ENCODE measurements around the gene FBXO39. TPM values are rescaled to one million over a fixed set of nuclear protein-coding genes. Genes with fewer than 3 reads are reported as not detected.
A peak's percentile ranks its signal among the peaks of the same experiment; 100 is the strongest.
"Not testable (repeated sequence)": the region's sequence is repeated elsewhere in the genome, so short reads cannot be mapped to it uniquely, and the experiment has no call there.

The FBXO39 gene
- total RNA-seq, 1 donor, result 0.36 TPM

DNA sequence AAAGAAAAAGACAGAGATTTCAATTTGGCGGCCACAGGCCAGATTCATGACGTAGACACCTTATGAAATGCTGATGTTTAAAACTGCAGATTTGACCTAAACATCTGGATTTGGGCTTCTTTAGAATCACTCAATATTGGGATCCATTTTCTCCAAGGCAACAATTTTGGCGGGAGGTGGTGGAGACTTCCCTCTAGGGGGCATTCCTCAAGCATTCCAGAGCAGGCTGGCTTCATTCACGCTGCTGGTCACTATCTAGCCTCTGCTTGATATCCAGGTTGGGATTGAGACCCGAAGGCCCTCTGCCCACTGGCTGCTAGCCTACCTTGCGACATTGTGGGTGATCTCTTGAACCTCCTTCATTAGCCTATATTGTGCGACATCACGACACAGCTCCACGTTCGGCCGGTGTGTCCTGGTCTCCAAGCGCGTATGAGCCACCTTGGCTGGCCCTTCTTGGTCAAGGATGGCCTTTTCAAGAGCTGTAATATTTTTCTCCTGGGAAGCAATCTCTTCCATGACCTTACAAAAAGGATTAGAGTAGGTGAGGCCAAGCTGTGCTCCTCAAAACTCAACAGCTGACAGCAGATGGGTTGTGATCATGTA is 24.5 kb downstream of the FBXO39 start:
- Histone ChIP-seq H3K36me3 (ENCODE audit: insufficient read depth, low read length) (no peaks in the 10 kb centered on the region), H3K27me3 (ENCODE audit: insufficient read depth, low read length) (peaks cover 5% of the 10 kb centered on the region), H3K79me2 (ENCODE audit: insufficient read depth, low read length) (no peaks in the 10 kb centered on the region), H3K4me2 (ENCODE audit: insufficient read depth, low read length) (no peak overlapping the region), H3K4me3 (ENCODE audit: insufficient read depth, low read length) (no peak overlapping the region), H4K20me1 (ENCODE audit: insufficient read depth, low read length) (no peaks in the 10 kb centered on the region), H3K27ac (ENCODE audit: low read depth, low read length) (no peak overlapping the region), H3K4me1 (ENCODE audit: insufficient read depth, low read length) (peaks cover 5% of the 10 kb centered on the region), H2AFZ (ENCODE audit: low read length) (no peak overlapping the region), H3K9me3 (ENCODE audit: low read depth, low read length) (no peaks in the 10 kb centered on the region)
- no peak for DNase-seq (ENCODE audit: insufficient read length, low spot score, missing footprints)
- TF ChIP-seq, protein P1, sequence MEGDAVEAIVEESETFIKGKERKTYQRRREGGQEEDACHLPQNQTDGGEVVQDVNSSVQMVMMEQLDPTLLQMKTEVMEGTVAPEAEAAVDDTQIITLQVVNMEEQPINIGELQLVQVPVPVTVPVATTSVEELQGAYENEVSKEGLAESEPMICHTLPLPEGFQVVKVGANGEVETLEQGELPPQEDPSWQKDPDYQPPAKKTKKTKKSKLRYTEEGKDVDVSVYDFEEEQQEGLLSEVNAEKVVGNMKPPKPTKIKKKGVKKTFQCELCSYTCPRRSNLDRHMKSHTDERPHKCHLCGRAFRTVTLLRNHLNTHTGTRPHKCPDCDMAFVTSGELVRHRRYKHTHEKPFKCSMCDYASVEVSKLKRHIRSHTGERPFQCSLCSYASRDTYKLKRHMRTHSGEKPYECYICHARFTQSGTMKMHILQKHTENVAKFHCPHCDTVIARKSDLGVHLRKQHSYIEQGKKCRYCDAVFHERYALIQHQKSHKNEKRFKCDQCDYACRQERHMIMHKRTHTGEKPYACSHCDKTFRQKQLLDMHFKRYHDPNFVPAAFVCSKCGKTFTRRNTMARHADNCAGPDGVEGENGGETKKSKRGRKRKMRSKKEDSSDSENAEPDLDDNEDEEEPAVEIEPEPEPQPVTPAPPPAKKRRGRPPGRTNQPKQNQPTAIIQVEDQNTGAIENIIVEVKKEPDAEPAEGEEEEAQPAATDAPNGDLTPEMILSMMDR (IDR thresholded peaks at IDR 0.05; ENCODE audit: extremely low read depth, low read depth, low read length), result peak; percentile 53

DNA sequence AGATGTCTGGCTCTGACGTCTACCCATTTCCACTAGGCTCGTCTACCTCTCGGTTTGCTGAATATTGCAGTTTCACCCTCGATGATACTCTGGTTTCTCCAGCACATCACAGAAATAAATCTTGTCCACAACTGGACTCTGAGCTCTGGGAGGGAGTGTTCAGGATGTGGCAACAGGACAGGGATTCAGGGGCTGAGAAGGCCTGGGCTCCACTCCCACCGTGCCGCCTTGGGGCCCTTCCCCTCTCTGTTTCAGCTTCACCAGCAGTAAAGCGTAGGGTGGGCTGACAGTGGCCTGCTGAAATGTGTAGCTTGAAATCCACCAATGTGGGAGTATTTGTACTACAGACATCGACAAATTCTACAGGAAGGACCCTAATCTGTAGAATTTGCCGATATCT is 35.5 kb downstream of the FBXO39 start:
- Histone ChIP-seq H3K4me3 (ENCODE audit: insufficient read depth, low read length) (no peak overlapping the region), H3K9me3 (ENCODE audit: low read depth, low read length) (no peaks in the 10 kb centered on the region), H3K4me2 (ENCODE audit: insufficient read depth, low read length) (no peak overlapping the region), H3K27ac (ENCODE audit: low read depth, low read length) (no peak overlapping the region), H4K20me1 (ENCODE audit: insufficient read depth, low read length) (no peaks in the 10 kb centered on the region), H2AFZ (ENCODE audit: low read length) (no peak overlapping the region), H3K36me3 (ENCODE audit: insufficient read depth, low read length) (no peaks in the 10 kb centered on the region), H3K79me2 (ENCODE audit: insufficient read depth, low read length) (no peaks in the 10 kb centered on the region), H3K4me1 (ENCODE audit: insufficient read depth, low read length) (no peaks in the 10 kb centered on the region), H3K27me3 (ENCODE audit: insufficient read depth, low read length) (peaks cover 9% of the 10 kb centered on the region)
- TF ChIP-seq, protein P1 (IDR thresholded peaks at IDR 0.05; ENCODE audit: extremely low read depth, low read depth, low read length), result no peak
- DNase-seq (ENCODE audit: insufficient read length, low spot score, missing footprints), result no peak

DNA sequence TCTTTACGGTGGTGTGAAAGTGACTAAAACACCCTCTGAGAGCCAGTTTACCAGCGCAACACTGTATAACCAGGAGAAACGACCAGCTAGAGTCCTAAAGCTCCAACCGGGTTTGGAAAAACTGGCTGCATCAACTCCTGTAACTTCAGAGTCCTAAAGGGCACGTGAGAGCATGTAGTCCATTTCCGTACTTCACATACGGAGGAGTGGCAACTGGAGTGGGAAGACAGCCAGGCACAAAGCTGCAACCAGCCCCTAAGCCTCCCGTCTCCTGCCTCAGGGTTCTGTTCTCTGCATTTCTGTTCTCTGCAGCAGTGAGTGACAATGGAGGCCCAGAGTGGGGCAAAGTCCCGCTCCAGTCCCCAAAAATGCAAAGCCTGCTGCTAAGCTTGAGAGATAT is 36.3 kb downstream of the FBXO39 start:
- TF ChIP-seq, protein P1 (IDR thresholded peaks at IDR 0.05; ENCODE audit: extremely low read depth, low read depth, low read length), result no peak
- DNase-seq (ENCODE audit: insufficient read length, low spot score, missing footprints), result no peak

DNA sequence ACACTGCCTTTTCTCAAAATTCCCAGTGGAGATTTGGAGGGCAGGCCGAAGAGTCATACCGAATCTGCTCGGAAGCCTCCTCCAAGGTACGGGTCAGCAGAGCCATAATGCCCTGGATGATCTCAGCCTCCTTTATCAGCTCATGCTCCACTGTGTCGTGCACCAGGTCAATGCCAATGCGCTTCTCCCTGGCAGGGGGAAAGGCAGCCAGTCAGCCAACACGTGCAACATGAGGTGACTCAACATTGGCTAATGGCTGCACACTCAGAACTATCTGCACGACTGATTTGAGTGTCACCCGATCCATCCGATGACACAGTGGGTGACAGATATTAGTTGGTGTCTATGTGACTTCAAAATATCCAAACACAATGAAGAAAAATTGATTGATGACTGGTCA is 39.8 kb downstream of the FBXO39 start:
- Histone ChIP-seq H3K27ac (ENCODE audit: low read depth, low read length) (no peak overlapping the region), H4K20me1 (ENCODE audit: insufficient read depth, low read length) (no peaks in the 10 kb centered on the region), H3K4me2 (ENCODE audit: insufficient read depth, low read length) (no peak overlapping the region), H3K79me2 (ENCODE audit: insufficient read depth, low read length) (no peaks in the 10 kb centered on the region), H3K36me3 (ENCODE audit: insufficient read depth, low read length) (no peaks in the 10 kb centered on the region), H3K4me1 (ENCODE audit: insufficient read depth, low read length) (no peaks in the 10 kb centered on the region), H2AFZ (ENCODE audit: low read length) (no peak overlapping the region), H3K27me3 (ENCODE audit: insufficient read depth, low read length) (peaks cover 9% of the 10 kb centered on the region), H3K9me3 (ENCODE audit: low read depth, low read length) (peaks cover 3% of the 10 kb centered on the region), H3K4me3 (ENCODE audit: insufficient read depth, low read length) (no peak overlapping the region)
- TF ChIP-seq, protein P1 (IDR thresholded peaks at IDR 0.05; ENCODE audit: extremely low read depth, low read depth, low read length), result no peak
- DNase-seq (ENCODE audit: insufficient read length, low spot score, missing footprints), result no peak

More for the DNA sequence above, 36.3 kb downstream of the FBXO39 start:
- Histone ChIP-seq H3K36me3 (ENCODE audit: insufficient read depth, low read length) (no peaks in the 10 kb centered on the region), H3K27me3 (ENCODE audit: insufficient read depth, low read length) (peaks cover 9% of the 10 kb centered on the region), H3K4me1 (ENCODE audit: insufficient read depth, low read length) (no peaks in the 10 kb centered on the region), H3K79me2 (ENCODE audit: insufficient read depth, low read length) (no peaks in the 10 kb centered on the region), H3K4me2 (ENCODE audit: insufficient read depth, low read length) (no peak overlapping the region), H3K9me3 (ENCODE audit: low read depth, low read length) (no peaks in the 10 kb centered on the region), H4K20me1 (ENCODE audit: insufficient read depth, low read length) (no peaks in the 10 kb centered on the region), H2AFZ (ENCODE audit: low read length) (no peak overlapping the region), H3K27ac (ENCODE audit: low read depth, low read length) (no peak overlapping the region), H3K4me3 (ENCODE audit: insufficient read depth, low read length) (no peak overlapping the region)

DNA sequence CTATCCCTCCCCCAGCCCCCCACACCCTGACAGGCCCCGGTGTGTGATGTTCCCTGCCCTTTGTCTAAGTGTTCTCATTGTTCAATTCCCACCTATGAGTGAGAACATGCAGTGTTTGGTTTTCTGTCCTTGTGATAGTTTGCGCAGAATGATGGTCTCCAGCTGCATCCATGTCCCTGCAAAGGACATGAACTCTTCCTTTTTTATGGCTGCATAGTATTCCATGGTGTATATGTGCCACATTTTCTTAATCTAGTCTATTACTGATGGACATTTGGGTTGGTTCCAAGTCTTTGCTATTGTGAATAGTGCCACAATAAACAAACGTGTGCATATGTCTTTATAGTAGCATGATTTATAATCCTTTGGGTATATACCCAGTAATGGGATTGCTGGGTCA is 40.4 kb downstream of the FBXO39 start:
- H3K36me3 ChIP-seq (ENCODE audit: insufficient read depth, low read length); H3K27ac ChIP-seq (ENCODE audit: low read depth, low read length); H4K20me1 ChIP-seq (ENCODE audit: insufficient read depth, low read length); H3K4me1 ChIP-seq (ENCODE audit: insufficient read depth, low read length); H3K9me3 ChIP-seq (ENCODE audit: low read depth, low read length); H3K4me3 ChIP-seq (ENCODE audit: insufficient read depth, low read length); H2AFZ ChIP-seq (ENCODE audit: low read length); H3K27me3 ChIP-seq (ENCODE audit: insufficient read depth, low read length); DNase-seq (ENCODE audit: insufficient read length, low spot score, missing footprints); H3K4me2 ChIP-seq (ENCODE audit: insufficient read depth, low read length); H3K79me2 ChIP-seq (ENCODE audit: insufficient read depth, low read length): not testable (repeated sequence)

Measured in osteoblast (primary cell).